Astrocyte (in vitro differentiated cells and primary cell): Measurements from ENCODE around the gene OR52R1.
"Not testable (repeated sequence)": the region's sequence is repeated elsewhere in the genome, so short reads cannot be mapped to it uniquely, and the experiment has no call there.

Experiments used
- CTCF ChIP-seq: IDR thresholded peaks from 2 replicates; pipeline ENCODE4 v1.5.1; 2011; ENCODE audit warnings: low read depth, mild to moderate bottlenecking, inconsistent platforms, low read length, moderate library complexity; ENCODE audit not compliant: insufficient read depth
- EZH2 ChIP-seq: IDR thresholded peaks from 2 replicates; pipeline ENCODE4 v1.6.1; 2012; ENCODE audit warnings: mild to moderate bottlenecking, low read length, inconsistent platforms; ENCODE audit not compliant: insufficient read depth

GRCh38 chr11:4801316-4801715 is 2.9 kb downstream of the OR52R1 start:
- TF ChIP-seq CTCF, EZH2: not testable (repeated sequence)
